ENCODE results near the gene IGFBPL1.
"Not testable (repeated sequence)": the region's sequence is repeated elsewhere in the genome, so short reads cannot be mapped to it uniquely, and the experiment has no call there.

Gene IGFBPL1

DNA sequence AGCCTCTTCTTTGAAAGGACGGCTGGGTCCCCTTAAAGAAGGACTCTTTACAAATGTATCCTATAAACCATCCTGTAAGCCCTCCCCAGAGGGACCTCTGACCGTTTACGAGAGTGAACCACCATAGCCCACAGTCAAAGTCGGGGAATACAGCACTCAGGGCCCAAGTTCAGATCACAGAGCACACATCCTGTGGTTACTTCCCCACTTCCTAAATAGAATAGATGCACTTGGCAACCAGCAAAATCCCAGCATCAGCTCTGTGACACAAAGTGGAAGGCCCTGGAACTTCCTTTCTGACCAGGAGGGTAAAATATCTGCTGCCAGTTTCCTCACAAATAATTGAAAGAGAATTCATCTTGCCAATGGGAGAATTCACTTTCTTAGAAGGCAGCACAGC, 6.9 kb upstream of the IGFBPL1 start:
- no peak for DNase-seq (ENCODE audit: low read depth)

DNA sequence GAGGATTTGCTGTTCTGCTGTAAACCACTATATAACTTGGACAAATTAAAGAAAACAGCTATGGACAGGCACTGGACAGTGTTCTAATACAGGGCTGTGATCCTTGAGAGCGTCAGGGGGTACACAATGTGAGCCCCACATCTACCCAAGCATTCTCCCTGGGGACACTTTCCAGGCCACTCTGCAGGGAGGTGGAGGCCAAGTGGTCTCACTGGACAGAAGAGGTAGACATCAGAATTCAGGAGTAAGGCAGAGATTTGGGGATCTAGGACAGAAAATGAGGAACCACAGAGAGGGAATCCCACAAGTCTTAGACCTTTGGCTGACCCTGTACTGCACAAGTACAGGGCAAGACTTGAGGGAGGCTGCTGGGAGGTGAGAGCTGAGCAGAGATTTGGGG, 3.8 kb upstream of the IGFBPL1 start:
- no peak for DNase-seq (ENCODE audit: low read depth)

DNA sequence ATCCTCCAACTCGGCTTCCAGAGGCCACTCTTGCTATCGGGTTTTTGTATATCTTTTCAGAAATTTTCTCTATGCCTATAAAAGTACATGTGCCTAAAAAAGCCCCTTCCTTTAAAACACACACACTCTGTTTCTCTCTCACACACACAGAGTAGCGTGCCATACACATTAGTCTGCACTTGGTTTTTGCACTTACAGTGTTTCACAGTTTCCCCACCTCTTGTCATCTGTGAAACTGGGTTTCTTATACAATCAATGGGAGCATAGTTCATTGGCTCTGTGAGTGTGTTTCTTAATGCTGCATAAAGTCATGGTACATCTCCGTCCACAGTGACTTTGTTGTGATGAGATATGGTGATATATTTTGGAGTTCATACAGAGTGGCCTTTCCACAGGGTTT, 664 bp upstream of the IGFBPL1 start:
- DNase-seq (ENCODE audit: low read depth) = no peak

DNA sequence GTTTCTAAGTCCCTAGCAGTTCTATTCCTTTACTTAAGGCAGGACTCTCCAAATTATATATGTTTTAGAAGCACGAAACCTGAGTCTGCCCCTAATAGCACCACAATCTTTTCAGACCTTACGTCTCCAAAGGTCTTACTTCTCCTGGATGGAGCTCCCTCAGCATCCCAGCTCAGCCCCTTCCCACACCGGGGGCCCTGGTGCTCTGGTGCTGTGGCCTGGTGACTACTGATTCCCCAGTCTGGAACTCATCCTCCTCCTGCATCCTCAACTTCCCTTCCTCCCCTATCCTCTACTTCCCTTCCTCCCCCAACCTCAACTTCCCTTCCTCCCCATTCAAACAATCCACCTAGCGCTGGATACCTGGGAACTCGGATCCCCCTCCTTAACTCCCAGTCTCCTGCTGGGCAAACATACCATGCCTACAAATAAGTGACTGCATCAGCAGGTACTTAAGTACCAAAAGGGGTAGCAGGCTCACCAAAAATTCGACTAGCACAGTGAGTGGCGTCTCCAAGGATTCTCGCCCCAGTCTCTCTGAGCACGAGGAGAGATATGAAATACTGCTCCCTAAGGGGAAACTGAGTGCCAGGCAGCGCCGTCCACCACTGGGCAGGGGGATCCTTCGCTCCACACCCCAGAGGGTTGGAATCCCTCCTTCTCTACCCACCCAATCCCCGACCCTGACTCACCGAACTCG, 831 bp downstream of the IGFBPL1 start:
- DNase-seq (ENCODE audit: low read depth) = no peak

DNA sequence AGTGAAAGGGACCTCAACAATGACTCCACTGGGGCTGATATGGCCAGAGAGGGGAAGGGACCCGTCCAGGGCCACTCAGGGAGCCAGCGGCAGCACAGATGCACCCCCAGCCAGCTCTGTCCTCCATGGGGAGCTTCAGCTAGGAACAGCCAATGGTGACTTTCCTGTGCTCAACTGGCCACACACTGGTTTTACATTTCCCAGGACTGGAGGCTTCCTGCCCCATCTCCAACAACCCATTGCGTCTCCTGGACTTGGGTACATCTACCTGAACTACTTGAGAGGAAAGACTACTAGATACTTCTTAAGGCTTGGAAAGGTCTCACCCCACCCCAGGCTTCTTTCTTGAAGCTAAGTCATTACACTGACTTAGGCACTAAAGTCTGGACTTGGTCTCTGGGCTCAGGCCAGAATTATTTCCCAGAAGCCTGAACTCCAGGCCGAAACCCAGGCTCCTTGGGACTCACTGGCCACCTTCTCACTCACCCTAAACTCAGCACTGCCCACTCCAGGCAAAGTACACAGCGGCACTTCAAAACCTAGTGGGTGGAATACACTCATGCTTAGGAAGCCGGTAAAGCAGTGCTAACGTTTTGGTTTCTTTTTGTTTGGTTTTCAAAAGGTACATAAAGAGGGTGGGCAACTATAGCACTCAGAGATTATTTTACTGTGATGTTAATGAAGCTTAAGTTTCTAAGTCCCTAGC, 1.5 kb downstream of the IGFBPL1 start:
- DNase-seq (ENCODE audit: low read depth) = no peak

DNA sequence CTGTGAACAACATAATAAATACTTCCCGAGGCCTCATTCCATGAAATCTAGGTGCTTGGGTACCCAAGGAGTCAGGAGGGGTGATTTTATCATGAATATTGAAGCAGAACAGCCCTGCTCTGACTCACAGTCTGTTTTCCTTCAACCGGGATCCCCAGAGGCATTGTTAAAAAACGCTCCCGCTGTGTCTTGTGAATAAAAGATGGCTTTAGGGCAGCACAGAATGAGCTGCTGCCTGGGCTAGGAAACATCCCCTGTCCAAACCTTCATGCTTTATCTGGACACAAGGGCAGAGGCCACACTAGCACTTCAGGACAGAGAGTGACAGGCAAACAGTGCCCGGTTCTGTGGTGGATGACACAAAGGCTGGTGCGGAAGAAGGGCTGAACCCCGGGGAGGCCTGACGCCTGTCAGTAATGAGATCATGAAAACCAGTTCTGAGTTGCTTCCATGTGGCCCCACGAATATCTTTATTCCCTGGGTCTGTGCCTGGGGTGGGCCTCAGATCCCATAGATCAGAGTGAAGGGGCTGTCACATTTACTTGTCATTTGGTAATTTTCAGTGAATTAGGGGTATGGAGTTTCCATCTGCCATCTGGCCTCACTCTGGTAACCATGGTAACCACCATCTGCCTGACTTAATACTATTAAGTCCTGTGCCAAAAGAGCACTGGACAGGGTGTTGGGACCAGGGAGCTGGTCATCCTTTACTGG, 2.6 kb downstream of the IGFBPL1 start:
- DNase-seq (ENCODE audit: low read depth) = no peak

DNA sequence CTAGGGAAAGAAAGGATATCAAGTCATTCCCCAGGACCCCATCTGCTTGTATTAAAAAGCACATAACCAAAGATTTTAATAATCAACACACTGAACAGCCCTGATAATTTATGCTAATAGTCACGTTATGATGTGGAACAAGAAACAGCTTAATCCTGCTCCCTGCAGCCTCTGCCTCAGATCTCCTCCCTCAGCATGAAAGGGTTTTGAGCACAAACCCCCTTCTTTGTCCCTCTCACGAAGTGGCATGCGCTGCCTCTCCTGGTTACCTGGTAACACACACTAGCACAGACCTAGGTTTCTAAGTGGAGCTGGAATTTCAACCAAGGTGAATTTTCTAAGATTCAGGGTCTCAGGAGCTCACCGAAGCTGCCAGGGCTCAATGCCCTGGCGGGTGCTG, 5.1 kb downstream of the IGFBPL1 start:
- no peak for DNase-seq (ENCODE audit: low read depth)

DNA sequence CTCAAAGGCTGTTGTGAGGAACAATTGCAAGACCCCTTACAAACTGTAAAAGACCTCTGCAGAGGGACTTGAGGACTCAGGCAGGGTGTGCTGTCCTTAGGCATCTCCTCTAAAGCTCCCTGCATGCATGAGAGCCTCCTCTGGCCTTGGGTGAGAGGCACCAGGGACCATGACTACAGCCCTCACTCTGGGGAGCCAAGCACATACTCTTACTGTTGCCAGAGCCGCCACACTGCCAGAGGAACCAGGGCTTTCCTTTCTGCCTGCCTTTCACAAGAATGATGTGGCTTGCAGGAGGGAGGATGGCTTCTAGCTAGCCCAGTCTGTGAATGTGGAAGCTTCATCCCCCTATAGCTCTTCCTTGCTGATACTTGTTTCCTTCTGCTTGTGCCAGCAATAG, 5.9 kb downstream of the IGFBPL1 start:
- no peak for DNase-seq (ENCODE audit: low read depth)

DNA sequence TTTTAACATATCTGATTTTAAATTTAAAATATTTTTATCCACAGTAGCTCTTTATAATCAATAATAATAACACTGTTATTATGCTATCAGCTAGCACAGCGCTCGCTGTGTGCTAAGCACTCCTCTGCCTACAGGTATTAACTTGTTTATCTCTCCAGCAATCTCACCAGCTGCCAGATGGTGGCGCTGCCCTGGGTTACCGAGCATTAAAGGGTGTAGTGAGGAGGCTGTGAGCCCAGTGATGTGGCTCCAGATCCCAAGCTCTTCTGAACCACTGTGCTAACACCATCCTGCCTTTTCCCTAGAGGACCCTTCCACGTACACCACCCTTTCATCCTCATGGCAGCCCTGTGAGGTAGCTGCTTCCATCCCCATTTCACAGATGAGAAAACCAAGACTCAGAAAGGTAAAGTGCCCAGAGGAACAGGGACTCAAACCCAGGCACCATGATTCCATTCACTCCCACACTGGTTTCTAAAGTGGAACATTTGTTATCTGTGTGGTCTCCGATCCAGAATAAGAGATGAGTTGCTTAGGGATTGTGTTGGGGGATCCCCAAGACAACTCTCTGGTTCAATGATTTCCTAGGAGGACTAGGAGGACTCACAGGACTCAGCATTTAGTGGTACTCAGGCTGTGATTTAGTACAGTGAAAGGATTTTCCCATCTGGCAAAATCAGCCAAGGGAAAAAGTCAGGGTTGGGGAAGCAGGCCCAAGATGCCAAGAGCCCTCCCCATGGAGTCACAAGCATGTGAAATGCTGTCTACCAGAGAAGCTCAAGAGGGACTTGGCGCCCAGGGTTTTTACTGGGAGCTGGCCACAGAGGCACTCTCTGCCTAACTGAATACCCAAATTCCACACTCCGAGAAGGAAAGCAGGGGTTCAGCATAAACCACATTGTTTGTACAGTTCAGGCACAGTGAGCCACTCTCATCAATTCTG, 7.0 kb downstream of the IGFBPL1 start:
- no peak for DNase-seq (ENCODE audit: low read depth)

DNA sequence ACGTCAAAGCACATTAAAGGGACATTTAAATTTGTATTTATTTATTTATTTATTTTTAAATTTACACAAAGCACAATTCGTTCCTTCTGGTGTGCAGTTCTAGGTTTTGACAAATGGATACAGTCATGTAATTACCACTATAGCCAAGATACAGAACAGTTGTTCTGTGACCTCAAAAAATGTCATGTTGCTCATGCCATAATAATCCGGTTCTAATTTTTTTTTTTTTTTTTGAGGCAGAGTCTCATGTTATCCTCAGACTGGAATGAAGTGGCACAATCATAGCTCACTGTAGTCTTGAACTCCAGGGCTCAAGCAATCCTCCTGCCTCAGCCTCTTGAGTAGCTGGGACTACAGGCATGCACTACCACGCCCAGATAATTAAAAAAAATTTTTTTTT, 7.8 kb downstream of the IGFBPL1 start:
- DNase-seq (ENCODE audit: low read depth) = no peak

DNA sequence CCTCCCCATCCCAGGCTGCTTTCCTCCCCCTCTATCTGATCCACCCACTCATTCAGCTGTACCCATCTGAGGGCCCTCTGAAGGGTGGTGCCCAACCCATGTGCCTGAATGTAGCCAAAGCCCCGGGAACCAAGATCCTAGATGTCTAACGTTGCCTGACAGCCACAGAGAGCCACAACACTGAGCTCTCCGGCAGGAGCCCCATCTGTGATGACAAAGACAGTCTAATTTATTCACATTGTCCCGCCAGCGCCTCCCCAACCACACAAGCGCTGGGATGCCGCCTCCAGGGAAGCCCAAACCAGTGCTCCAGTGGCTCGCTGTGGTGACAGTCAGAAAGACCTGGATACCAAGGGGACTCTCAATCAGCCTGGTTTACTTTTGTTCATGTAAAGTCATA, 8.4 kb downstream of the IGFBPL1 start:
- no peak for DNase-seq (ENCODE audit: low read depth)

DNA sequence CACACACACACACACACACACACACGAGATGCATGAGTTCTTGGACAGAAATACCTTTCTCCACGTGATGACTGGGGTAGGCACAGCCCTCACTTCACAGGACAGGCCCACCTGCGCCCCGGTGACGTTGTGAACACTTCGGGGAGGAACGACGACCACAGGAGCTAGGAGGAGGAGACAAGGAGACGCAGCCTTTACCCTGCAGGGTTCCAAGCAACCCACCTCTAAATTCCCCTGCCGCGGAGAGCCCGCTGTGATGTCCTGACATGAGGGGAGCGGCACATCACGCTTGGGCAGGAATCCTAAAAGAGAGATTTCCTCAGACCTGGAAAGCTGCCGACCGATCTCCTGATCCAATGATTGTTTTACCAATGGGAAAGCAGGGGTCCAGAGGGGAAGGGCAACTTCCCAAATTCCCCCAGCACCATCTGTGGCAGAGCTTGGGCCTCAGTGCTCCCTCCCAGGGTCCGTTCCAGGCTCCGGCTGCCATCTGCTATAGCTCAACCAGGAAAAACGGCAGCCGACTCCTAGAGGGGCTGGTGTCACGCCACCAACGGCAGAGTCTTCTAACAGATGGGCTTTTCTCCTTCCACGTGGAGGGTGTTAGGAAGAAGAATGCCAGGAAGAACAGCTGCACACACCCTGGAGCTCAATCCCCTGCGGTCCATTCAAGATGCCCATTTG, 10.1 kb downstream of the IGFBPL1 start:
- DNase-seq (ENCODE audit: low read depth) = no peak

DNA sequence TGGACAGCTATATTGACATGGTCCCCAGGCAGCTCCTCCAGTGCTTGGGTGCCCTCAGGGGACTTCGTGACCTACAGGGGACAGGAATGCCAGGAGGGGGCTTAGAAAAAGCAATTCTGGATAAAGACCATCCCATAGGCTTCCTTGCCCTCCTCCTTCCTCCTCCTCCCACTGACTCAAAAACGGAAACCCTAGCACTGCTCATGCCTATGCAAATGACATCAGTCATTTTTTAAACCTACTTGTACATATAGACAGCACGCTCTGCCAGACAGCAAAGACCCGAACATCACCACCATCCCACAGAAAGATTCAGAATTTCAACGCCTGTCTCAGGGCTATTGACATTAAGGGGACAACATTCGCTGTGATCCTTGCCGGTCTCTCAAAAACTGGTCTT, 11.0 kb downstream of the IGFBPL1 start:
- DNase-seq (ENCODE audit: low read depth) = no peak

DNA sequence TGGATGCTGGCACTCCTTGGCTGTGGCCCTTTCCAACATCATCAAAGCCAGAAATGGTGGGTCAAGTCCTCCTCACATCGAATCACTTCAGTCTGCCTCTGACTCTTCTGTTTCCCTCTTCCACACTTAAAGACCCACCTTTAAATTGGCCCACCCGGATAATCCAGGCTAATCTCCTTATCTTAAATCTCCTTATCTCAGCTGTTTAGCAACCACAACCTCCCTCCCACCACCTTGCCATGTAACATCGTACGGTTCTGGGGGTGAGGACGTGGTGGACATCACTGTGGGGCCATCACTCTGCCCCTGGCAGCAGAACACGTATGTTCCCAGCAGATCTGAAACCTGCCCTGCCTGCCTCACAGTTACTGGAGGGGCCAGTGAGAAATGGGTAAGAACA, 11.5 kb downstream of the IGFBPL1 start:
- no peak for DNase-seq (ENCODE audit: low read depth)

DNA sequence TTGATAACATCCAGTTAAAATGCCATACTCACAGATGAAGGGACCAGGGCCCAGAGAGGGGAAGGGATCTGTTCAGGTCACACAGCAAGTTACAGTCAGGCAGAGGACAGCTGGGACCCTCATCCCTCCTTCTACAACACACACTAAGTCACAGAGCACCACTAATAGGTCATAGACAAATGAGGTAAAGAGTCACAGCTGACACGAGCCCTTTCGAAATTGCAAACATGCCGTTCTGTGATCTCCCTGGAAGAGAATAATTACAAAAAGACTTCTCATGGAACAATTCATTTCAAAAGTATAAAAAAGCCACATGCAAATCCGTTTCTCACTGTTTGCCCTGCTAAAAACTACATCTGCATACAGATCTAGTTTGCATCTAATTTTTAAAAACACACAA, 15.5 kb downstream of the IGFBPL1 start:
- DNase-seq (ENCODE audit: low read depth) = no peak

DNA sequence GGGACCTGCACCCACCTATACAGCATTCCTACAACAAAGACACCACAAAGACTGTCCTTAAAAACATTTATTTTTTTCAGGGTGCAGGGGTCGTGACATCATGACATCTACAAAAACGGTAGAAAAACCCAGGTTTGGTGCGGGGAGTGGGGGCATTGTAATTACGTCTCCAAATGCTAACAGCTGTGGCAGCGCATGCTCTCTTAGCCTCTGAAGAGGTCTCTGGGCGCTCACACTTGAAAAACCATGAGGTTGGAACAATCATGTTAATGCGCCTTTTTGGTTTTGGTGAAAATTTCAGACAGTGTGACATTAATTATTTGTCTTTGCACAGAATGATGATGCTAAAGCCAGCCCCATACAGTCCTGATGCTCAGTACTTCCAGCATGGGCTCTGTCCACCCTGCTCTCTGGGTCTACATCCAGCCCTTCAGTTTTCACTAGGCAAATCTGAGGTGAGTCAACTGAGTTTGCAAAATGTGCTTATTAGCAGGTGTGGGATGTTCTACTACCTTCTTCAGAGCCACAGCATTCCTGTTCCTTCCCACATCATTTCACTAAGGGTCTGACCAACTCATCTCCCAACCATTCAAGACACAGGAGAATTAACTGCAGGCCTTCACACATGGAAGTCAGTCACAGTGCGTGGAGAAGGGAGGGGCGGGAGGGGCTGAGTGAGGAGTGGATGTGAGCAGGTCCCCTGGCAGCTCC, 17.6 kb downstream of the IGFBPL1 start:
- DNase-seq (ENCODE audit: low read depth) = no peak

DNA sequence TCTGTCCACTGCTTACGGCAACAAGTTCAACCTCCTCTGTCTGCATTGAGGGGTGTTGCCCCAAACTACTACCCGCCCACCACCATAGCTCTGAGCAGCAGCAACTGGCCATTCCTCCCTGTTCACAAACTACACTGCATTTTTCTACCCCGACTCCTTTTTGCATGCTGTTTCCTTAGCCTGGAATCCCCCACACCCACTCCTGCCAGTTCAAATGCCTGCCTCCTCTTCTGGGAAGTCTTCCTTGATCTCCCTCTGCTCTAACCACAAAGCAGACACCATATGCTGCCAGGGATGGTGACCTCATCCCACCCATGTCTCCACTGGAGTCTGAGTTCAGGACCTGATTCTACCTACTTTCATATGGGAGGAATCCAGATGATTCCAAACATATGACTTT, 18.5 kb downstream of the IGFBPL1 start:
- DNase-seq (ENCODE audit: low read depth) = no peak

DNA sequence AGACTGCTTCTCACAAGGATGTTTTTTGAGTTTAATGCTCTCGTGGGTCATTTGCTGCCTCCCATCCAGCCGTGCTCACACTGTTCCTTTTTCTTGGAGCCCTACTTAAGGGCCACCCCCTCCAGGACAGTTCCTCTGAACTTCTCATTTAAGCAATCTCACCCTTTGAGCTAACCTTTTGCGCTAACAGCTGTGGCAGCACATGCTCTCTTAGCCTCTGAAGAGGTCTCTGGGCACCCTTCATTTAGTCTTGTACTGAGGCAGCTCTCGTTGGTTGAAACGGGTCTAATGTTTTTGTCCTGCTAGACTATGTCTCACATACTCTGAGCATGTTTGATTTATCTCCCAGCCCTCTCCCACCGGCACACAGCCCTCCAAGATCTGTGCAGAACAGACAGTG, 19.9 kb downstream of the IGFBPL1 start:
- no peak for DNase-seq (ENCODE audit: low read depth)

DNA sequence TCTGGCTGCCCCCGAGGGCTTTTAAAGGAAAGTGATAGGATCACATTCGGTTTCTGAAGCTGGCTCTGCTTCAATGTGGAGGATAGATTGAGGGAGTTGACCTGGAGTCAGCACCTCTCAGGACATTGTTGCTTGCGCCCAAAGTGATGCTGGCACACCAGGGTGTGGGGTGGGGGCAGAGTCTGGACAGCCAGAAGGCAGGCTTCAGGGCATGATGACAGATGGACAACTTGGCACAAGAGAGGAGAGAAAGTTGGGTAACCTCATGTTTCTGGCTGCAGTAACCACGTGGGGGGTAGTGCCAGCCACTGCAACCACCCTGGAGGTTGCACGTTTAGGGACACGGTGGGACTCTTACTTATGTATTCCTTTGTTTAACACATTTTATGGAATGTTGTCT, 22.3 kb downstream of the IGFBPL1 start:
- DNase-seq (ENCODE audit: low read depth) = no peak

DNA sequence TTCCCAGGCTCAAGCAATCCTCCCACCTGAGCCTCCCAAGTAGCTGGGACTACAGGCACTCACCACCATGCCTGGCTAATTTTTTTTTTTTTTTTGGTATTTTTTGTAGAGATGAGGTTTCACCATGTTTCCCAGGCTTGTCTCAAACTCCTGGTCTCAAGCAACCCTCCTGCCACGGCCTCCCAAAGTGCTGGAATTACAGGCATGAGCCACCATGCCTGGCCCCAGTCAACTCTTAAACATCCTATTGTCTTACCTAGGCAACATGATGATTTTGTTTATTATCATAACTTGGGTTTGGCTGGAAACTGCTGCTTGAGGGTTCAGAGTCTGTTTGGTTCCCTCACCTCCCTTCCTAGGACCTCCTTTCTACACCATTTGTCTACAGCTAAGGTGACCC, 25.1 kb downstream of the IGFBPL1 start:
- not testable (repeated sequence) for DNase-seq (ENCODE audit: low read depth)

DNA sequence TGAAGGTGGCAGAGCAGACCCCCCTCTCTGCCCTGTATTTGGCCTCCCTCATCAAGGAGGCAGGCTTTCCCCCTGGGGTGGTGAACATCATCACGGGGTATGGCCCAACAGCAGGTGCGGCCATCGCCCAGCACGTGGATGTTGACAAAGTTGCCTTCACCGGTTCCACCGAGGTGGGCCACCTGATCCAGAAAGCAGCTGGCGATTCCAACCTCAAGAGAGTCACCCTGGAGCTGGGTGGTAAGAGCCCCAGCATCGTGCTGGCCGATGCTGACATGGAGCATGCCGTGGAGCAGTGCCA, 27.9 kb downstream of the IGFBPL1 start:
- no peak for DNase-seq (ENCODE audit: low read depth)

Measured in activated T-cell treated with anti-CD3 and anti-CD28 coated beads for 24 hours (primary cell).